Left lung (tissue), 10 donors: Measurements from ENCODE around the gene DNM2. TPM values are rescaled to one million over a fixed set of nuclear protein-coding genes. Genes with fewer than 3 reads are reported as not detected.
"Not testable (repeated sequence)": the region's sequence is repeated elsewhere in the genome, so short reads cannot be mapped to it uniquely, and the experiment has no call there.

Source experiments
- ATAC-seq: fragments of 200-7000 bp; cut with Tn5 transposase; one replicate; pipeline ENCODE4 v1.9.1; 2020; ENCODE audit warnings: moderate library complexity
- DNase-seq, 4 donors: peaks; one replicate each; pipeline ENCODE4 v3.0.0-alpha.2; 2013 to 2020
- H3K27ac ChIP-seq, 2 donors: fragments of 200-600 bp; sonication (generic) in 1 of 2; one replicate each; pipeline versions ENCODE4 v1.5.0 to v1.8.0; 2020 to 2021
- H3K27me3 ChIP-seq, 2 donors: fragments of 200-600 bp; sonication (generic) in 1 of 2; one replicate each; pipeline versions ENCODE4 v1.5.0 to v1.8.0; 2020 to 2021
- H3K36me3 ChIP-seq, 2 donors: fragments of 200-600 bp; sonication (generic) in 1 of 2; one replicate each; pipeline versions ENCODE4 v1.5.0 to v1.8.0; 2020 to 2021
- H3K4me1 ChIP-seq, 2 donors: fragments of 200-600 bp; one replicate each; pipeline ENCODE4 v1.8.0; 2021
- H3K4me3 ChIP-seq, 2 donors: fragments of 200-600 bp; sonication (generic) in 1 of 2; one replicate each; pipeline versions ENCODE4 v1.5.0 to v1.8.0; 2020 to 2021; ENCODE audit warnings: mild to moderate bottlenecking in 1 of 2
- H3K9me3 ChIP-seq, 2 donors: fragments of 200-600 bp; sonication (generic) in 1 of 2; one replicate each; pipeline versions ENCODE4 v1.5.0 to v1.8.0; 2020 to 2021
- CTCF ChIP-seq, 2 donors: fragments of 200-600 bp; sonication (generic) in 1 of 2; IDR thresholded peaks; one replicate each; pipeline versions ENCODE4 v1.5.0 to v1.8.0; 2021; ENCODE audit warnings: antibody characterized with exemption in 2 of 2
- intact Hi-C, 2 donors: fragments of 100-400 bp; cut with DNase I; formaldehyde crosslinking; loops; one replicate each; pipeline versions ENCODE4 v1.11.2 to v1.14.2; 2022
- microRNA-seq, 2 donors: library from miRNA; unstranded; fragments of <30 nt; microRNA quantifications; one replicate each; pipeline ENCODE4, GENCODE V29; 2019
- polyA plus RNA-seq, 6 donors: library from polyadenylated mRNA; unstranded; fragments of 120-200 nt; gene quantifications; one replicate each; pipeline ENCODE4 v1.2.1, GENCODE V29; 2013; ENCODE audit not compliant: insufficient read length in 6 of 6
- total RNA-seq, 2 donors: library from RNA; stranded (reverse); fragmentation: NEBNext Ultra II Directional; extraction: Animal tissue kit (Norgen Biotek cat#: 25700); gene quantifications; one replicate each; pipeline ENCODE4 v1.2.1, GENCODE V29; 2021
- donor health status: DM: no; HTN: yes; CAD: no.
- donor health status: DM: no; HTN: no; CAD: no.

Gene DNM2
- total and polyA plus RNA-seq, 8 donors: 88.4 to 268 (median 101) TPM

GRCh38 chr19:10876459-10877240 is 158.8 kb downstream of the DNM2 start:
- DNase-seq: no peak
- Histone ChIP-seq H3K9me3 (no peaks in the 10 kb centered on the region), H3K4me1 (peaks cover 11 to 60% of the 10 kb centered on the region in 2 donors), H3K27ac (peak overlapping the region; percentile 23 to 71), H3K27me3 (peaks cover 0 to 4% of the 10 kb centered on the region in 2 donors), H3K36me3 (no peaks in the 10 kb centered on the region), H3K4me3 (no peak overlapping the region)
- peak; percentile 22 for ATAC-seq
- no peak for TF ChIP-seq CTCF (IDR thresholded peaks at IDR 0.05)
- intact Hi-C loops: no loop called here

DNA sequence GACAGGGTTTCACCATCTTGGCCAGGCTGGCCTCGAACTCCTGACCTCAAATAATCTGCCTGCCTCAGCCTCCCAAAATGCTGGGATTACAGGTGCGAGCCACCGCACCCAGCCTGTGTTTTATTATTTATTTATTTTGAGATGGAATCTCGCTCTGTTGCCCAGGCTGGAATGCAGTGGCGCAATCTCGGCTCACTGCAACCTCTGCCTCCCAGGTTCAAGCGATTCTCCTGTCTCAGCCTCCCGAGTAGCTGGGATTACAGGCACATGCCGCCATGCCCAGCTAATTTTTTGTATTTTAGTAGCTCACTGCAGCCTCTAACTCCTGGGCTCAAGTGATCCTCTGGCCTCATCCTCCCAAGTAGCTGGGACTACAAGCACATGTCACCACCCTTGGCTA is 159.7 kb downstream of the DNM2 start:
- H3K9me3 ChIP-seq, H3K27me3 ChIP-seq, ATAC-seq, DNase-seq, H3K4me3 ChIP-seq, H3K36me3 ChIP-seq, intact Hi-C loops: not testable (repeated sequence)
- peaks cover 11 to 55% of the 10 kb centered on the region in 2 donors for H3K4me1 ChIP-seq
- peak overlapping the region in 1 of 2 donors; percentile 71 for H3K27ac ChIP-seq

DNA sequence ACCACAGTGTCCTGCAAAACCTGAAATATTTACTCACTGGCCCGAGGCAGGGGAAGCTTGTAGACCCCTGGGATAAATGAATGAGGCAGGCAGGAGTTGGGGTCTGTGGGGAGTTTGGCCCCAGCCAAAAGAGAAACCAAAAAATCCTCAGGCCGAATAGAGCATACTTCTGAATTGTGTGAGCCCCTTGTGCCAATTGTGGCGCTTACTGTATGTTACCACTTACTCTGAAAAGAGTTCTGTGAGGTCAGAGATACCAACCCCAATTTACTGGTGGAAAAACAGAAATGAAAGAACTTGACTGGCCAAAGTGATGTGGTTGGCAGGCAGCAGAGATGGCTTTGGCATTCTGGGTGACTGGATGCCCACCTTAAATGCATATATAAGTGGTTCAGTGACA is 160.4 kb downstream of the DNM2 start:
- H3K4me3 ChIP-seq: no peak overlapping the region
- H3K4me1 ChIP-seq: peaks cover 11 to 49% of the 10 kb centered on the region in 2 donors
- no peaks in the 10 kb centered on the region for H3K27me3 ChIP-seq
- no peak for TF ChIP-seq CTCF (IDR thresholded peaks at IDR 0.05)
- no peaks in the 10 kb centered on the region for H3K36me3 ChIP-seq
- intact Hi-C loops: no loop called here
- H3K27ac ChIP-seq: peak overlapping the region in 1 of 2 donors; percentile 13
- no peak for ATAC-seq
- H3K9me3 ChIP-seq: no peaks in the 10 kb centered on the region
- DNase-seq: no peak

Small RNA genes lying within 50 kb of the gene (microRNA-seq; reads per million reads assigned to microRNA genes)
- 0.50 to 1.8 reads per million in 2 donors for gene MIR199A1
- gene MIR4748: 0.17 to 0.27 reads per million in 2 donors
- 0 reads per million in 2 donors for gene MIR638
- 1.7 to 1.8 reads per million in 2 donors for gene MIR6793

Other genes with a start within 250 kb of the DNM2 start
- gene KEAP1, start 214.7 kb upstream of the DNM2 start, total RNA-seq: 10 to 100 TPM; 56.0 to 82.2 TPM
- gene KEAP1, start 214.7 kb upstream of the DNM2 start, polyA plus RNA-seq: 10 to 100 TPM; 61.4 to 81.3 (median 75.8) TPM
- 1 to 10 TPM in 1 of 2 donors, under 1 TPM in 1; 0.92 to 1.8 TPM for gene S1PR5, start 200.6 kb upstream of the DNM2 start, total RNA-seq
- under 1 TPM; 0.20 to 0.87 (median 0.59) TPM for gene S1PR5, start 200.6 kb upstream of the DNM2 start, polyA plus RNA-seq
- gene ATG4D, start 174.2 kb upstream of the DNM2 start, total RNA-seq: 10 to 100 TPM; 25.0 to 27.4 TPM
- gene ATG4D, start 174.2 kb upstream of the DNM2 start, polyA plus RNA-seq: 10 to 100 TPM; 19.3 to 25.1 (median 21.8) TPM
- 10 to 100 TPM; 18.6 to 20.2 TPM for gene KRI1, start 152.1 kb upstream of the DNM2 start, total RNA-seq
- 10 to 100 TPM; 29.8 to 38.0 (median 35.6) TPM for gene KRI1, start 152.1 kb upstream of the DNM2 start, polyA plus RNA-seq
- 10 to 100 TPM in 1 of 2 donors, 1 to 10 TPM in 1; 7.2 to 13.6 TPM for gene CDKN2D, start 149.1 kb upstream of the DNM2 start, total RNA-seq
- gene CDKN2D, start 149.1 kb upstream of the DNM2 start, polyA plus RNA-seq: 10 to 100 TPM in 3 of 6 donors, 1 to 10 TPM in 3; 9.0 to 15.7 (median 10.0) TPM
- 10 to 100 TPM; 36.5 to 65.2 TPM for gene AP1M2, start 130.8 kb upstream of the DNM2 start, total RNA-seq
- 10 to 100 TPM; 31.6 to 39.9 (median 36.5) TPM for gene AP1M2, start 130.8 kb upstream of the DNM2 start, polyA plus RNA-seq
- 100 to 1,000 TPM; 214 to 255 TPM for gene SLC44A2, start 92.5 kb upstream of the DNM2 start, total RNA-seq
- gene SLC44A2, start 92.5 kb upstream of the DNM2 start, polyA plus RNA-seq: 100 to 1,000 TPM; 175 to 207 (median 187) TPM
- gene ILF3, start 63.7 kb upstream of the DNM2 start, total RNA-seq: 100 to 1,000 TPM; 161 to 257 TPM
- gene ILF3, start 63.7 kb upstream of the DNM2 start, polyA plus RNA-seq: 100 to 1,000 TPM; 292 to 357 (median 305) TPM
- 10 to 100 TPM; 29.0 to 40.9 TPM for gene QTRT1, start 16.6 kb upstream of the DNM2 start, total RNA-seq
- 10 to 100 TPM; 38.8 to 56.2 (median 49.1) TPM for gene QTRT1, start 16.6 kb upstream of the DNM2 start, polyA plus RNA-seq
- 10 to 100 TPM; 25.4 to 27.0 TPM for gene TMED1, start 118.1 kb downstream of the DNM2 start, total RNA-seq
- gene TMED1, start 118.1 kb downstream of the DNM2 start, polyA plus RNA-seq: 10 to 100 TPM; 41.8 to 45.3 (median 43.5) TPM
- gene C19orf38, start 130.3 kb downstream of the DNM2 start, total RNA-seq: 10 to 100 TPM in 1 of 2 donors, 1 to 10 TPM in 1; 3.2 to 11.8 TPM
- gene C19orf38, start 130.3 kb downstream of the DNM2 start, polyA plus RNA-seq: 1 to 10 TPM; 2.8 to 6.1 (median 4.1) TPM
- gene CARM1, start 153.5 kb downstream of the DNM2 start, total RNA-seq: 10 to 100 TPM; 34.4 to 37.1 TPM
- 10 to 100 TPM; 37.9 to 54.1 (median 42.5) TPM for gene CARM1, start 153.5 kb downstream of the DNM2 start, polyA plus RNA-seq
- gene YIPF2, start 210.6 kb downstream of the DNM2 start, total RNA-seq: 10 to 100 TPM; 68.4 to 77.6 TPM
- 10 to 100 TPM; 31.9 to 44.2 (median 35.3) TPM for gene YIPF2, start 210.6 kb downstream of the DNM2 start, polyA plus RNA-seq
- gene TIMM29, start 210.7 kb downstream of the DNM2 start, total RNA-seq: 10 to 100 TPM; 18.8 to 19.5 TPM
- gene TIMM29, start 210.7 kb downstream of the DNM2 start, polyA plus RNA-seq: 10 to 100 TPM; 24.0 to 28.5 (median 26.0) TPM
- 100 to 1,000 TPM in 1 of 2 donors, 10 to 100 TPM in 1; 98.3 to 101 TPM for gene SMARCA4, start 243.0 kb downstream of the DNM2 start, total RNA-seq
- 100 to 1,000 TPM; 144 to 168 (median 161) TPM for gene SMARCA4, start 243.0 kb downstream of the DNM2 start, polyA plus RNA-seq